ENCODE measurements around the gene PFN3. TPM values are rescaled to one million over a fixed set of nuclear protein-coding genes. Genes with fewer than 3 reads are reported as not detected.

PFN3 gene
- total RNA-seq, 1 experiment from 2014 or later = not detected

- DNase-seq (ENCODE audit: low spot score) = no peak
Observed at GRCh38 chr5:177373806-177374205, 26.7 kb downstream of the PFN3 start.

DNA sequence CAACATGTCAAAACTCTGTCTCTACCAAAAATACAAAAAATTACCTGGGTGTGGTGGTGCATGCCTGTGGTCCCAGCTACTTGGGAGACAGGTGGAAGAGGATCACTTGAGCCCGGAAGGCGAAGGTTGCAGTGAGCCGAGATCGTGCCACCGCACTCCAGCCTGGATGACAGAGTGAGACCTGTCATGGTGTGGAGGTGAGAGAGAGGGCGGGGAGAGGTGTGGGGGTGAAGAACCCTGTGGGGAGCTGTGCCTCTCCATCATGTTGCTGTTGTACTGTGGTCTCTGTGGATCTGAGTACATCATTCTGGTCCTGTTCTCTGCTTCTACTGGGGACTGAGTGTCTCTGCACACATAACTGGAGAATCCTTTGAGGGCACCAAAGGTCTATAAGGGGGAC is 27.6 kb downstream of the PFN3 start:
- no peak for DNase-seq (ENCODE audit: low spot score)

GRCh38 chr5:177372034-177372896 is 28.2 kb downstream of the PFN3 start:
- no peak for DNase-seq (ENCODE audit: low spot score)

DNA sequence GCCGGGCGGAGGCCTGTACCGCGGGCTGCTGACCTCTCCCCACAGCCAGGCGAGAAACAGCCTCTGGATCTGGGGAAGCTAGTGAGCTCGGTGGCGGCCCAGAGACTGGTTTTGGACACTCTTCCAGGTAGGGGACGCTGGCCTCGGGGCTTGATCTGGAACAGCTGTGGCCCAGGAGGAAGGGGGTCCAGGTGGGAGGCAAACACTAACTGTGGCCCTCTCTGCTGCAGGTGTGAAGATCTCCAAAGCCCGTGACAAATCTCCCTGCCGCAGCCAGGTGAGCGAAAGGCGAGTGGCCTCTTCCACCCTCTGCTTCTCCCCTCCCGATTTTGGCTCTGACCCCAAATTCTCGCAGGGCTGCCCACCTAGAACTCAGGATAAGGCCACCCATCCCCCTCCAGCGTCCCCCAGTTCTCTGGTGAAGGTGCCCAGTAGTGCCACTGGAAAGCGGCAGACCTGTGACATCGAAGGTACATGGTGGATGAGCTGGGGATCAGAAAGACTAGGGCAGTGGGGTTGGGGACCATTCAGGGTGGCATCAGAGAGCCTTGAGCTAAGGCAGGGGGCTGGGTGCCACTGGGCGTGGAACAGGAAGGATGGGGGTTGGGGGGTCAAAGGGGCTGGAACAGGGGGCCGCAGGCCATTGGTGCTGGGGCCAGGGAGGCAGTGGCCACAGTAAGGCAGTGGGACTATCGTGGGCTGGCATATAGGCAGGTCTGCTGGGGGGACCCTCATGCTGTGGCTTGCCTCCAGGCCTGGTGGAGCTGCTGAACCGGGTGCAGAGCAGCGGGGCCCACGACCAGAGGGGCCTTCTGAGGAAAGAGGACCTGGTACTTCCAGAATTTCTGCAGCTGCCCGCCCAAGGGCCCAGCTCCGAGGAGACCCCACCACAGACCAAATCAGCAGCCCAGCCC is 29.1 kb downstream of the PFN3 start:
- no peak for DNase-seq (ENCODE audit: low spot score)

DNA sequence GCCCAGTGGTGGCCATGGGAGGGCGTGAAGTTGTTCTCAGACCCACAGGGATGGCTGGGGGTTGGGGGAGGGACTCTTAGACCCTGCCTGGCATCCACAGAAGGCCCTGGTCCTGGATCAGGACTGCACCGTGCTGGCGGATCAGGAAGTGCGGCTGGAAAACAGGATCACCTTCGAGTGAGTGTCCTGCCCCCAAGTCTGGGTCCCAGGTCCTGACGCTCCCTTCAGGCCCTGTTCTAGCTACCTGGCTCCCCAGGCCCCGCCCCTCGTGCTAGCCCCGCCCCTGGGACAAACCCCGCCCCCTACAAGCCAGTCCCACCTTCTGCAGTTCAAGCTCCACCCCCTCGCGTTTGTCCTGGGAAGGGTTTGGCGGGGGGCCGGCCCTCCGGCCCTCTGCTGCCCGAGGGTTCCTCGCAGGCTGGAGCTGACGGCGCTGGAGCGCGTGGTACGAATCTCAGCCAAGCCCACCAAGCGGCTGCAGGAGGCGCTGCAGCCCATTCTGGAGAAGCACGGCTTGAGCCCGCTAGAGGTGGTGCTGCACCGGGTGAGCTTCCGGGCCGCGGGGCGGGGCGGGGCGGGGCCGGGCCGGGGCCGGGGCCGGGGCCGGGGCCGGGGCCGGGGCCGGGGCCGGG is 29.9 kb downstream of the PFN3 start:
- no peak for DNase-seq (ENCODE audit: low spot score)

DNA sequence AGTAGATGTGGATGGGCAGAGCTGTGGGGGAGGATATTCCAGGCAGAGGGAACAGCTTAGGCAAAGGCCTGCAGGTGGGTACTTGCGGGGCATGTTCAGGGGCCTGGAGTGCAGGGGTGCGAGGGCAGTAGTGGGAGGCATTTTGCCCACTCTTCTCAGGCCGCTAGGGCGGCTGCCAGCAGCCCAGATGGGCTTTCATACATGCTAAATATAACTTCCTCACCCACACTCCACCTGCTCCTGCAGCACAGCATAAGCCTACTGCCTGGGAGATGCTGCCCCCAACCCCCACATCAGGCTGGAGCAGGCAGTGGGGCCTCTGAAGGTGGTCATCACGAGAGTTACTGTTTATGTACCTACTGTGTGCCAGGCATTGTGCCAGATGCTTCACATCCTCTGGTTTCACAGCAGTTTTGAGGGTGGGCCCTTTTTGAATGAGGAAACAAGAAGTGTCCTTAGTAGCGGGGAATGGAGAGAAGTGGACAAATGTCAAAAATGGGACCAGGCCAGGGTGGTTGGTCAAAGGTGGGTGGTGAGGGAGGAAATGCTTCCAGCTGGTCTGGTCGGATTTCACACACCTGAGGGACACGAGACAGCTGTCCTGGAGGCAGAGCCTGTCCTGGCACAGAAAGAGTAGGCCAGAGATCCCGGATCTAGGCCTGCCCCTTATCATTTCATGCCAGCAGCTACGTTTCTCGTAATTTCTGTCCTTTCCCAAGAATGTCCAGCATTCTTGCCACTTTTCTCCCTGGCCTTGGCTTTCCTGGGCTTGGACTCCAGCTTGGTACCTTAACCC is 30.6 kb downstream of the PFN3 start:
- DNase-seq (ENCODE audit: low spot score) = no peak

- DNase-seq (ENCODE audit: low spot score) = no peak
Observed at GRCh38 chr5:177368869-177369644, 31.4 kb downstream of the PFN3 start.

DNA sequence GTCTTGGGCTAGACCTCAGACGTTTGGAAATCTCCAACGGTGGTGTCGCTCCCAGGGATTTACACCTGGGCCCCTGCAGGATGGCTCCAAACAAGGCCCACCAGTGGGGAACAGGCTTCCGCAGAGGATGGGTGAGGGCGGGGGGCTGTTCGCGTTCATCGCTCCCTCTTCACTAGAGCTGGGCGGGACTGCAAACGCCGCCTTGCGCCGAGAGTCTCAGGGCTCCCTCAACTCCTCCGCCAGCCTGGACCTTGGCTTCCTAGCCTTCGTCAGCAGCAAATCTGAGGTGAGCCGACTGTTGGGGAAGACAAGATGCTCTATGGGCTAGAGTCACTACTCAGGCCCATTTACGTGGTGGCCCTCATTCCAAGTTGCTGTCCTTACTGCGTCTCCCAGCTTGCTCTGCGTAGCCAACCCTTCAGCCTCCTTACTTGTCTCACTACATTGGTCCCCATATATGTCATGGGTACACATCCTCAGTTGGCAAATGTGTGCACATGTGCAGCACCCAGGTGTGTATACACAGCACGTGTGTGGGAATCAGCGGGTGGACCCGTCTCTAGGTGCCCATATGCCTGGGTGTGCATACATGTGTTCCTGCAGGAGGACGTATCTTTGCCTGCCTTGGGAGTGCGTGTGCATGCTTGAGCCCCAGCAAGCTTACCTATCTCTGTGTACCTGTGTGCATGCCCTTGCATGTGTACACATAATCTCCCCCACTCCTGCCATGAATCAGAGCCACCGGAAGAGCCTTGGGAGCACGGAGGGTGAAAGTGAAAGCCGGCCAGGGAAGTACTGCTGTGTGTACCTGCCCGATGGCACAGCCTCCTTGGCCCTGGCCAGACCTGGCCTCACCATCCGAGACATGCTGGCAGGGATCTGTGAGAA is 32.2 kb downstream of the PFN3 start:
- no peak for DNase-seq (ENCODE audit: low spot score)

- no peak for DNase-seq (ENCODE audit: low spot score)
Observed at GRCh38 chr5:177367323-177367848, 33.1 kb downstream of the PFN3 start.

- no peak for DNase-seq (ENCODE audit: low spot score)
Observed at GRCh38 chr5:177366528-177367322, 33.7 kb downstream of the PFN3 start.

GRCh38 chr5:177365845-177366527 is 34.5 kb downstream of the PFN3 start:
- DNase-seq (ENCODE audit: low spot score) = no peak

DNA sequence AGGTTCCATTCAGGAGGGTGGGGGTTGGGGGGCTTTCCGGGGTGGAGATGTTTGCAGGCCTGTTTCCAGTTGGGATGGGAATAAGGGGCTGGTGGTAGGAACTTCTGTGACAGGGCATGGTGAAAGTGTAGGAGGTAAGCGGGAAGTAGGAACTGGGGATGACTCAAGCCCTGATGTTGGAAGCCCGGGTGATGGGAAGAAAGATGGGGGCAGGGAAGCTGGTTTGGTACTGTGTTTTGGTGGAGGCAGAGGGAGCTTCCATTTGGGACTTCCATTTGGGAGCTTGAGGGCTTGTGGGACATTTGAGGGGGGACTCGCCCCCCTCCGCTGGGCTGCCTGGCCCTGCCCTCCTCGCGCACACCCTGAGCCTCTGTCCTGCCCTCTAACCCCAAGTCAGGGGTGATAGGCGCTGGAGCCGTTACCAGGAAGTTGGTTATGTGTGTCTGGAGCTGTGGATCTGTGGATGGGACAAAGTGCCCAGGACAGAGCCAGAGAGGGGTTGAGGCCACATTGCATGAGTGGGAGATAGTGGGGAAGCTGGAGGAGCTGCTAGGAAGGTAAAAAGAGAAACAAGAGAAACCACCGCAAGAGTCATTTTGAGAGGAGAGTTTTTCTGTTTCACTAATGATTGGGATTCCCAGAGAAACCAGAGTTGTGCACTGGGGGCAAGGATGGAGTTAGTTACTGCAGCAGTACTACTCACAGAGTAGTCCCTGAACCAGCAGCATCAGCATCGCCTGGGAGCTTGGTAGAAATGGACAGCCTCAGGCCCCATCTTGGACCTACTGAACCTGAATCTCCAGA is 36.1 kb downstream of the PFN3 start:
- DNase-seq (ENCODE audit: low spot score) = no peak

- no peak for DNase-seq (ENCODE audit: low spot score)
Observed at GRCh38 chr5:177363565-177363964, 36.9 kb downstream of the PFN3 start.

- no peak for DNase-seq (ENCODE audit: low spot score)
Observed at GRCh38 chr5:177362610-177363507, 37.6 kb downstream of the PFN3 start.

- no peak for DNase-seq (ENCODE audit: low spot score)
Observed at GRCh38 chr5:177362292-177362609, 38.2 kb downstream of the PFN3 start.
